HCT116 (cell line): Measurements from ENCODE around the gene CYP46A1. TPM values are rescaled to one million over a fixed set of nuclear protein-coding genes. Genes with fewer than 3 reads are reported as not detected.

ENCODE experiments used
- ATAC-seq: fragments of 200-7000 bp; cut with Tn5 transposase; 2 replicates; pipeline ENCODE4 v1.9.1; 2020; ENCODE audit warnings: mild to moderate bottlenecking, moderate library complexity
- BruUV-seq: library from RNA; stranded (reverse); fragments of 400-500 nt; replicated peaks from 2 replicates; lab custom pipeline; 2021; lab: Mats Ljungman, UMichigan
- CTCF ChIA-PET: fragments of 300-600 bp; sonication (Branson Sonifier 250); formaldehyde crosslinking; loops from one replicate; lab custom pipeline; 2021; ENCODE audit warnings: antibody characterized with exemption; lab: Charles Lee
- POLR2A ChIA-PET: fragments of 300-600, 350-600 bp; sonication (Branson Sonifier 250); formaldehyde crosslinking; loops from one replicate; lab custom pipeline; 2021; ENCODE audit warnings: antibody characterized with exemption; lab: Charles Lee
- RAD21 ChIA-PET, 2 experiments: fragments of 300-600 bp; sonication (Branson Sonifier 250); formaldehyde crosslinking; loops; one replicate each; lab custom pipeline; 2023; ENCODE audit warnings: low total read pairs in 2 of 2; ENCODE audit not compliant: uncharacterized antibody in 2 of 2, unreplicated experiment in 2 of 2, low non-redundant PET in 1 of 2; lab: Charles Lee
- DNase-seq: peaks from one replicate; pipeline ENCODE4 v3.0.0-alpha.2; 2010; ENCODE audit warnings: low read depth, low spot score
- H2AFZ ChIP-seq: fragments of 200-600 bp; shearing (Covaris generic), sonication (generic); 2 replicates; pipeline ENCODE4 v1.6.1; 2017; ENCODE audit warnings: low read depth, mixed run types, mixed read lengths, antibody characterized with exemption, low read length; ENCODE audit not compliant: poor library complexity, severe bottlenecking
- H3K27ac ChIP-seq: 2 replicates; pipeline ENCODE4 v1.5.1; 2012; ENCODE audit warnings: low read depth, low read length
- H3K27me3 ChIP-seq: fragments of 200-600 bp; sonication (generic); 2 replicates; pipeline ENCODE4 v1.6.1; 2016; ENCODE audit warnings: mixed run types, low read length, mixed read lengths; ENCODE audit not compliant: insufficient read depth
- H3K36me3 ChIP-seq, 2 experiments: fragments of 200-500 bp in 1 of 2; fragments of 200-600 bp in 1 of 2; sonication (Bioruptor generic) in 1 of 2; sonication (generic) in 1 of 2; 2 replicates each; pipeline versions ENCODE4 v1.5.1 to v1.6.1; 2014 to 2016; ENCODE audit warnings: low read length in 2 of 2, inconsistent platforms in 1 of 2, mixed read lengths in 1 of 2, mixed run types in 1 of 2; ENCODE audit not compliant: insufficient read depth in 2 of 2, control insufficient read depth in 1 of 2
- H3K4me1 ChIP-seq, 2 experiments: fragments of 200-600 bp in 1 of 2; sonication (generic) in 1 of 2; 2 replicates each; pipeline versions ENCODE4 v1.5.1 to v1.6.1; 2012 to 2017; ENCODE audit warnings: low read length in 2 of 2, inconsistent platforms in 1 of 2, mild to moderate bottlenecking in 1 of 2, mixed read lengths in 1 of 2, mixed run types in 1 of 2, moderate library complexity in 1 of 2; ENCODE audit not compliant: insufficient read depth in 2 of 2, control insufficient read depth in 1 of 2
- H3K4me2 ChIP-seq: fragments of 200-600 bp; sonication (generic); 2 replicates; pipeline ENCODE4 v1.6.1; 2017; ENCODE audit warnings: mixed run types, low read length, mixed read lengths
- H3K4me3 ChIP-seq, 2 experiments: fragments of 200-600 bp in 1 of 2; sonication (generic) in 1 of 2; replicated peaks in 1 of 2; 2 replicates each; pipeline ENCODE4 v1.5.1; 2011 to 2016; ENCODE audit warnings: low read length in 2 of 2, control low read depth in 1 of 2, low read depth in 1 of 2, mild to moderate bottlenecking in 1 of 2, mixed read lengths in 1 of 2, mixed run types in 1 of 2
- H3K79me2 ChIP-seq: fragments of 200-600 bp; sonication (generic); 2 replicates; pipeline ENCODE4 v1.6.1; 2017; ENCODE audit warnings: mild to moderate bottlenecking, mixed run types, low read length, moderate library complexity, mixed read lengths; ENCODE audit not compliant: insufficient read depth
- H3K9ac ChIP-seq: fragments of 200-600 bp; sonication (generic); 2 replicates; pipeline ENCODE4 v1.6.1; 2016; ENCODE audit warnings: low read length, mixed read lengths
- H3K9me2 ChIP-seq: fragments of 200-600 bp; sonication (generic), shearing (Covaris generic); 2 replicates; pipeline ENCODE4 v1.6.1; 2017; ENCODE audit warnings: mixed run types, mild to moderate bottlenecking, moderate library complexity; ENCODE audit not compliant: insufficient read depth
- H3K9me3 ChIP-seq, 2 experiments: fragments of 200-500 bp in 1 of 2; fragments of 200-600 bp in 1 of 2; sonication (Bioruptor generic) in 1 of 2; sonication (generic) in 1 of 2; 2 replicates each; pipeline ENCODE4 v1.6.1; 2014 to 2017; ENCODE audit warnings: low read length in 2 of 2, mixed read lengths in 2 of 2, inconsistent platforms in 1 of 2, low read depth in 1 of 2, mild to moderate bottlenecking in 1 of 2, mixed run types in 1 of 2, moderate library complexity in 1 of 2; ENCODE audit not compliant: control insufficient read depth in 1 of 2, insufficient read depth in 1 of 2
- H4K20me1 ChIP-seq: fragments of 200-600 bp; sonication (generic), shearing (Covaris generic); 2 replicates; pipeline ENCODE4 v1.6.1; 2017; ENCODE audit warnings: mixed run types, mild to moderate bottlenecking, moderate library complexity; ENCODE audit not compliant: insufficient read depth
- CBX3 ChIP-seq: IDR thresholded peaks from 2 replicates; pipeline ENCODE4 v1.6.1; 2012; ENCODE audit warnings: low read depth
- CEBPB ChIP-seq: IDR thresholded peaks from 2 replicates; pipeline ENCODE4 v1.6.1; 2012; ENCODE audit warnings: low read depth
- ELF1 ChIP-seq: IDR thresholded peaks from 2 replicates; pipeline ENCODE4 v1.6.1; 2012; ENCODE audit warnings: low read depth, borderline replicate concordance
- EZH2 ChIP-seq: fragments of 200-600 bp; sonication (generic); IDR thresholded peaks from 2 replicates; pipeline ENCODE4 v1.6.1; 2017; ENCODE audit warnings: antibody characterized with exemption, mixed run types
- EZH2phosphoT487 ChIP-seq: fragments of 200-600 bp; IDR thresholded peaks from 2 replicates; pipeline ENCODE4 v1.6.1; 2018; ENCODE audit warnings: antibody characterized with exemption, borderline replicate concordance
- FOSL1 ChIP-seq: IDR thresholded peaks from 2 replicates; pipeline ENCODE4 v1.6.1; 2012; ENCODE audit warnings: low read depth
- JUND ChIP-seq: IDR thresholded peaks from 2 replicates; pipeline ENCODE4 v1.6.1; 2012
- SIN3A ChIP-seq: IDR thresholded peaks from 2 replicates; pipeline ENCODE4 v1.6.1; 2012; ENCODE audit warnings: low read depth
- SP1 ChIP-seq: IDR thresholded peaks from 2 replicates; pipeline ENCODE4 v1.6.1; 2012; ENCODE audit warnings: low read depth
- SRF ChIP-seq: IDR thresholded peaks from 2 replicates; pipeline ENCODE4 v1.6.1; 2012; ENCODE audit warnings: low read depth
- TCF7L2 ChIP-seq: IDR thresholded peaks from 2 replicates; pipeline ENCODE4 v1.7.0; 2011; ENCODE audit warnings: borderline replicate concordance, inconsistent platforms; ENCODE audit not compliant: insufficient read depth, insufficient read length; ENCODE audit errors: extremely low read depth
- ZNF274 ChIP-seq: fragments of 200-500 bp; sonication (Bioruptor generic); IDR thresholded peaks from 2 replicates; pipeline ENCODE4 v1.6.1; 2014; ENCODE audit warnings: mild to moderate bottlenecking, low read depth, low read length, inconsistent platforms
- intact Hi-C: fragments of 100-400 bp; cut with micrococcal nuclease; formaldehyde crosslinking; loops from 2 replicates; pipeline ENCODE4 v1.10.0; 2022
- total RNA-seq: library from RNA; stranded (reverse); gene quantifications from one replicate; pipeline ENCODE4 v1.2.1, GENCODE V29; 2021; ENCODE audit not compliant: unreplicated experiment
- TF ChIP-seq, protein P1 (sequence below): IDR thresholded peaks from 2 replicates; pipeline ENCODE4 v1.6.1; 2012

The CYP46A1 gene
- total RNA-seq, 1 experiment from 2014 or later, result 0.76 TPM

DNA sequence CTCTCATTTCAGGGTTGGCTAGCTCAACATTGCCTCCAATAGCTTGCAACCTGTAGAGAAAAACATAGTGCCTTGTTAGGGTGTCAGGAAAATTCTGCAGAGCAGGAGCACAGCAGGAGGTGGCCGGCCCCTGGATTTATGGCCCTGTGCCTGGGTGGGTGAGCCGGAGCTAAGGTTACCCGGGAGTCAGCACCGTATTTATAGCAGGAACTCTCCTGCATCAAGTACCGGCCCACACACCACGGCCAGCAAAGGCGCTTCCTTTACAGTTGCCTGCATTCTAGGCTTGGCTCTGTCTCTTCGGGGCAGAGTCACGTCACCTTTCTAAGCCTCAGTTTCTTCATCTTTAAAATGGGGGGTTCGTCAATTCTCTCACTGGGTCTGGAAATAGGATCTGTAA is 56.3 kb downstream of the CYP46A1 start:
- Histone ChIP-seq H3K4me1 (peaks cover 9 to 17% of the 10 kb centered on the region in 2 experiments; a peak in 3 of 4 replicates), H3K36me3 (no peaks in the 10 kb centered on the region), H3K79me2 (no peaks in the 10 kb centered on the region)
- CTCF ChIA-PET, result no interaction called here
- no TSS peak for BruUV-seq
- TF ChIP-seq CBX3 (no peak), JUND (no peak), EZH2 (no peak), EZH2phosphoT487 (no peak), SRF (no peak), FOSL1 (no peak), SIN3A (no peak), SP1 (no peak), TCF7L2 (no peak), ELF1 (no peak), CEBPB (no peak), ZNF274 (no peak)
- TF ChIP-seq, protein P1, sequence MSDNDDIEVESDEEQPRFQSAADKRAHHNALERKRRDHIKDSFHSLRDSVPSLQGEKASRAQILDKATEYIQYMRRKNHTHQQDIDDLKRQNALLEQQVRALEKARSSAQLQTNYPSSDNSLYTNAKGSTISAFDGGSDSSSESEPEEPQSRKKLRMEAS, result no peak
- TF ChIP-seq, all 23 proteins: peak for 0
- H3K4me3 ChIP-seq, result no peak overlapping the region
- no peak overlapping the region for H3K4me2 ChIP-seq
- no peaks in the 10 kb centered on the region for H4K20me1 ChIP-seq
- H3K9me3 ChIP-seq, result no peaks in the 10 kb centered on the region
- H3K9ac ChIP-seq, result no peak overlapping the region
- RAD21 ChIA-PET, result no interaction called here
- H2AFZ ChIP-seq, result no peak overlapping the region
- no peak for DNase-seq
- ATAC-seq, result no peak
- POLR2A ChIA-PET, result no interaction called here
- no peak overlapping the region for H3K27ac ChIP-seq
- no peaks in the 10 kb centered on the region for H3K27me3 ChIP-seq
- no peaks in the 10 kb centered on the region for H3K9me2 ChIP-seq
- intact Hi-C loops, result no loop called here
